Keratinocyte (primary cell): ENCODE results near the gene AP5B1.

Source experiments
- EZH2 ChIP-seq: IDR thresholded peaks from one replicate; pipeline ENCODE4 v1.6.1; 2012; ENCODE audit warnings: inconsistent platforms, mild to moderate bottlenecking, low read length, moderate library complexity
- TF ChIP-seq, protein P1 (sequence below), 3 experiments: IDR thresholded peaks in 1 of 3; conservative IDR thresholded peaks in 1 of 3; optimal IDR thresholded peaks in 1 of 3; 2 replicates in 2 of 3; 3 replicates in 1 of 3; pipeline versions ENCODE3 to v1.5.1; 2011; ENCODE audit warnings: low read length in 3 of 3, mild to moderate bottlenecking in 3 of 3, moderate library complexity in 2 of 3, control low read depth in 1 of 3, inconsistent platforms in 1 of 3; ENCODE audit not compliant: insufficient read depth in 2 of 3; ENCODE audit errors: extremely low read depth in 1 of 3

DNA sequence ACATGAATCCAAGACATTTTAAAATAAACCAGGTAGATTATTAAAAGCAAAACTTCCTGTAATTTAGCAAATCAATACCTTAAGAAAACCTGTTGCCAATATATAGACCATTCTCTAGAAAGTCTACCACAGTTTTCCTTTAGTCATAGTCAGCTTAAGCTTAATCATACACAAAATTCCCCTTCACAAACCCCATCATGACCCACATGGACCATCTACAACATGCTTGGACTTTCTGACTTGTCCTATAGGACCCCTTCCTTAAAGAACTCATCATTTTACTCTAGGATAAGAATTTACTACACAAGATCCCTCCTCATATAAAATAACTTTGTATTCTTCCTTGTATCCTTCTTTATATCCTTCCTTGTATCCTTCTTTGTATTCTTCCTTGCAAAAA, 44.0 kb downstream of the AP5B1 start:
- TF ChIP-seq, protein P1, sequence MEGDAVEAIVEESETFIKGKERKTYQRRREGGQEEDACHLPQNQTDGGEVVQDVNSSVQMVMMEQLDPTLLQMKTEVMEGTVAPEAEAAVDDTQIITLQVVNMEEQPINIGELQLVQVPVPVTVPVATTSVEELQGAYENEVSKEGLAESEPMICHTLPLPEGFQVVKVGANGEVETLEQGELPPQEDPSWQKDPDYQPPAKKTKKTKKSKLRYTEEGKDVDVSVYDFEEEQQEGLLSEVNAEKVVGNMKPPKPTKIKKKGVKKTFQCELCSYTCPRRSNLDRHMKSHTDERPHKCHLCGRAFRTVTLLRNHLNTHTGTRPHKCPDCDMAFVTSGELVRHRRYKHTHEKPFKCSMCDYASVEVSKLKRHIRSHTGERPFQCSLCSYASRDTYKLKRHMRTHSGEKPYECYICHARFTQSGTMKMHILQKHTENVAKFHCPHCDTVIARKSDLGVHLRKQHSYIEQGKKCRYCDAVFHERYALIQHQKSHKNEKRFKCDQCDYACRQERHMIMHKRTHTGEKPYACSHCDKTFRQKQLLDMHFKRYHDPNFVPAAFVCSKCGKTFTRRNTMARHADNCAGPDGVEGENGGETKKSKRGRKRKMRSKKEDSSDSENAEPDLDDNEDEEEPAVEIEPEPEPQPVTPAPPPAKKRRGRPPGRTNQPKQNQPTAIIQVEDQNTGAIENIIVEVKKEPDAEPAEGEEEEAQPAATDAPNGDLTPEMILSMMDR (optimal IDR thresholded peaks at IDR 0.05 in 1 of 3, IDR thresholded peaks at IDR 0.05 in 1 of 3, conservative IDR thresholded peaks at IDR 0.05 in 1 of 3; ENCODE audit: extremely low read depth in 1 of 3, insufficient read depth in 2 of 3, low read length in 3 of 3): no peak
- no peak for TF ChIP-seq EZH2
